WTC11 (cell line): Measurements from ENCODE around the gene CFAP53. TPM values are rescaled to one million over a fixed set of nuclear protein-coding genes. Genes with fewer than 3 reads are reported as not detected.

ENCODE experiments used
- ATAC-seq: fragments of 200-7000 bp; cut with Tn5 transposase; 2 replicates; pipeline ENCODE4 v1.10.0; 2021; ENCODE audit warnings: mild to moderate bottlenecking, moderate library complexity
- CTCF ChIA-PET: fragments of 300-600 bp; sonication (Branson Sonifier 250); formaldehyde crosslinking; loops from one replicate; lab custom pipeline; 2021; ENCODE audit warnings: antibody characterized with exemption; lab: Charles Lee
- POLR2A ChIA-PET: fragments of 350-600 bp; sonication (Branson Sonifier 250); formaldehyde crosslinking; loops from one replicate; lab custom pipeline; 2021; ENCODE audit warnings: antibody characterized with exemption; lab: Charles Lee
- DNase-seq: peaks from one replicate; pipeline ENCODE4 v3.0.0; 2021; ENCODE audit warnings: low spot score
- H3K27ac Mint-ChIP-seq: 2 replicates; pipeline ENCODE4 v1.8.0; 2021; ENCODE audit warnings: mixed read lengths
- H3K27me3 Mint-ChIP-seq: 2 replicates; pipeline ENCODE4 v1.8.0; 2021; ENCODE audit warnings: low read depth, mild to moderate bottlenecking, moderate library complexity, mixed read lengths
- H3K36me3 Mint-ChIP-seq: 2 replicates; pipeline ENCODE4 v1.8.0; 2021; ENCODE audit warnings: mixed read lengths
- H3K4me1 Mint-ChIP-seq: 2 replicates; pipeline ENCODE4 v1.8.0; 2022; ENCODE audit warnings: mixed read lengths
- H3K4me3 Mint-ChIP-seq: 2 replicates; pipeline ENCODE4 v1.8.0; 2021; ENCODE audit warnings: mild to moderate bottlenecking, moderate library complexity, mixed read lengths
- H3K9me3 Mint-ChIP-seq: 2 replicates; pipeline ENCODE4 v1.8.0; 2021; ENCODE audit warnings: mixed read lengths
- ATF3 ChIP-seq: sonication (generic); formaldehyde crosslinking; conservative IDR thresholded peaks from 2 replicates; pipeline ENCODE4 v1.8.1; 2022; ENCODE audit warnings: mild to moderate bottlenecking, missing genetic modification reagents
- EMX1 ChIP-seq: fragments of 250-450 bp; sonication (Bioruptor Pico); IDR thresholded peaks from 2 replicates; pipeline ENCODE4 v1.8.0; 2021; ENCODE audit warnings: mild to moderate bottlenecking
- HMGXB4 ChIP-seq: sonication (generic); formaldehyde crosslinking; IDR thresholded peaks from 2 replicates; pipeline ENCODE4 v1.8.1; 2023; ENCODE audit warnings: mild to moderate bottlenecking, moderate library complexity, missing genetic modification reagents
- IRF2 ChIP-seq: sonication (generic); formaldehyde crosslinking; IDR thresholded peaks from 2 replicates; pipeline ENCODE4 v1.8.0; 2022; ENCODE audit warnings: low read depth, missing genetic modification reagents, borderline replicate concordance
- JUN ChIP-seq: sonication (generic); formaldehyde crosslinking; IDR thresholded peaks from 2 replicates; pipeline ENCODE4 v1.8.0; 2023; ENCODE audit warnings: mild to moderate bottlenecking, missing genetic modification reagents
- MLX ChIP-seq: sonication (generic); formaldehyde crosslinking; IDR thresholded peaks from 2 replicates; pipeline ENCODE4 v1.8.1; 2023; ENCODE audit warnings: mild to moderate bottlenecking, missing genetic modification reagents, moderate library complexity
- NR3C1 ChIP-seq: sonication (generic); formaldehyde crosslinking; conservative IDR thresholded peaks from 2 replicates; pipeline ENCODE4 v1.8.1; 2023; ENCODE audit warnings: low read depth, mild to moderate bottlenecking, missing genetic modification reagents
- PRDM15 ChIP-seq: sonication (generic); formaldehyde crosslinking; IDR thresholded peaks from 2 replicates; pipeline ENCODE4 v1.8.0; 2022; ENCODE audit warnings: missing genetic modification reagents
- PREB ChIP-seq: sonication (generic); formaldehyde crosslinking; IDR thresholded peaks from 2 replicates; pipeline ENCODE4 v1.8.1; 2022; ENCODE audit warnings: mild to moderate bottlenecking, missing genetic modification reagents, moderate library complexity, borderline replicate concordance
- SP1 ChIP-seq: sonication (generic); formaldehyde crosslinking; conservative IDR thresholded peaks from 2 replicates; pipeline ENCODE4 v1.8.1; 2022; ENCODE audit warnings: missing genetic modification reagents
- STAT6 ChIP-seq: sonication (generic); formaldehyde crosslinking; conservative IDR thresholded peaks from 2 replicates; pipeline ENCODE4 v1.8.1; 2023; ENCODE audit warnings: mild to moderate bottlenecking, low read depth, missing genetic modification reagents, moderate library complexity
- USF1 ChIP-seq: sonication (generic); formaldehyde crosslinking; IDR thresholded peaks from 2 replicates; pipeline ENCODE4 v1.8.0; 2022; ENCODE audit warnings: mild to moderate bottlenecking, missing genetic modification reagents
- ZNF317 ChIP-seq: sonication (generic); formaldehyde crosslinking; IDR thresholded peaks from 2 replicates; pipeline ENCODE4 v1.8.1; 2023; ENCODE audit warnings: low read depth, mild to moderate bottlenecking, moderate library complexity, missing genetic modification reagents, borderline replicate concordance
- ZNF532 ChIP-seq: fragments of 250-450 bp; sonication (Bioruptor Pico); IDR thresholded peaks from 2 replicates; pipeline ENCODE4 v1.9.0; 2021; ENCODE audit warnings: mild to moderate bottlenecking, borderline replicate concordance
- ZNF671 ChIP-seq: fragments of 250-450 bp; sonication (Bioruptor Pico); IDR thresholded peaks from 2 replicates; pipeline ENCODE4 v1.8.0; 2021; ENCODE audit warnings: mild to moderate bottlenecking
- ZSCAN18 ChIP-seq: fragments of 250-450 bp; sonication (Bioruptor Pico); IDR thresholded peaks from 2 replicates; pipeline ENCODE4 v2.1.2; 2022; ENCODE audit warnings: mild to moderate bottlenecking, moderate library complexity
- total RNA-seq: library from RNA; stranded (reverse); gene quantifications from 3 replicates; pipeline ENCODE4 v1.2.3, GENCODE V29; 2021

The CFAP53 gene
- total RNA-seq, 1 experiment from 2014 or later, result 0.26 TPM

GRCh38 chr18:50190926-50191325 is 75.4 kb downstream of the CFAP53 start (continued):
- no peak for TF ChIP-seq ZSCAN18
- TF ChIP-seq NR3C1 (CRISPR knock-in tag), result no peak
- no peak for TF ChIP-seq STAT6 (CRISPR knock-in tag)

- Mint-ChIP-seq H3K9me3 (no peaks in the 10 kb centered on the region), H3K27me3 (peaks cover 45% of the 10 kb centered on the region), H3K36me3 (no peaks in the 10 kb centered on the region), H3K27ac (no peak overlapping the region), H3K4me1 (peaks cover 13% of the 10 kb centered on the region)
- no peak for ATAC-seq
- no peak for TF ChIP-seq ZNF532
- TF ChIP-seq JUN, result no peak
- no peak for TF ChIP-seq EMX1 (CRISPR knock-in tag)
- no peak for TF ChIP-seq HMGXB4 (CRISPR knock-in tag)
- TF ChIP-seq PREB (CRISPR knock-in tag), result no peak
- TF ChIP-seq, all 79 proteins: peak for 0
- ChIA-PET POLR2A (no interaction called here), CTCF (no interaction called here)
- H3K4me3 Mint-ChIP-seq, result no peak overlapping the region
- no peak for DNase-seq
These were observed 76.1 kb downstream of the CFAP53 start for GRCh38 chr18:50190236-50190635.

- H3K27ac Mint-ChIP-seq, result no peak overlapping the region
- POLR2A ChIA-PET, result no interaction called here
- H3K4me3 Mint-ChIP-seq, result no peak overlapping the region
- ATAC-seq, result no peak
- CTCF ChIA-PET, result no interaction called here
- DNase-seq, result no peak
- peaks cover 43% of the 10 kb centered on the region for H3K27me3 Mint-ChIP-seq
- H3K4me1 Mint-ChIP-seq, result peaks cover 15% of the 10 kb centered on the region
- 0 out of 2 replicates have a peak, but pooled peaks cover 2% of the 10 kb centered on the region for H3K9me3 Mint-ChIP-seq
- H3K36me3 Mint-ChIP-seq, result no peaks in the 10 kb centered on the region
- no peak for TF ChIP-seq ATF3
- no peak for TF ChIP-seq PRDM15 (CRISPR knock-in tag)
- TF ChIP-seq ZNF317 (CRISPR knock-in tag), result no peak
- no peak for TF ChIP-seq SP1 (CRISPR knock-in tag)
- no peak for TF ChIP-seq NR3C1 (CRISPR knock-in tag)
- TF ChIP-seq USF1, result no peak
- no peak for TF ChIP-seq IRF2
- no peak for TF ChIP-seq ZNF671 (CRISPR knock-in tag)
- no peak for TF ChIP-seq MLX (CRISPR knock-in tag)
These were observed 77.1 kb downstream of the CFAP53 start for GRCh38 chr18:50189160-50189559.
